ENCODE data around the gene PKP4. TPM values are rescaled to one million over a fixed set of nuclear protein-coding genes. Genes with fewer than 3 reads are reported as not detected.

The PKP4 gene
- total and polyA plus RNA-seq, 7 donors = 14.4 to 41.3 (median 27.5) TPM

- Histone ChIP-seq H3K36me3 (no peaks in the 10 kb centered on the region), H3K9me3 (no peaks in the 10 kb centered on the region), H3K4me3 (no peak overlapping the region), H3K4me1 (no peaks in the 10 kb centered on the region), H3K27ac (no peak overlapping the region), H3K27me3 (no peaks in the 10 kb centered on the region)
- WGBS, 2 donors = 84 to 93% methylated on average over 6 of the region's 6 CpGs
- TF ChIP-seq CTCF (IDR thresholded peaks at IDR 0.05) = no peak
- no peak for TF ChIP-seq EP300 (IDR thresholded peaks at IDR 0.05)
- no peak for TF ChIP-seq POLR2AphosphoS5 (IDR thresholded peaks at IDR 0.05)
- TF ChIP-seq POLR2A (IDR thresholded peaks at IDR 0.05) = no peak
- intact Hi-C loops (cut with DNase I) = no loop called here
- DNase-seq = no peak
Observed at GRCh38 chr2:158651358-158652057, 194.8 kb downstream of the PKP4 start.

GRCh38 chr2:158655628-158656027 lies 198.9 kb downstream of the PKP4 start:
- TF ChIP-seq POLR2A (IDR thresholded peaks at IDR 0.05) (no peak), CTCF (IDR thresholded peaks at IDR 0.05) (no peak), EP300 (IDR thresholded peaks at IDR 0.05) (no peak), POLR2AphosphoS5 (IDR thresholded peaks at IDR 0.05) (no peak)

GRCh38 chr2:158656492-158657229 lies 199.9 kb downstream of the PKP4 start:
- Histone ChIP-seq H3K36me3 (peaks cover 0 to 7% (median 0%) of the 10 kb centered on the region in 4 donors), H3K4me1 (no peaks in the 10 kb centered on the region), H3K9me3 (no peaks in the 10 kb centered on the region), H3K4me3 (no peak overlapping the region), H3K27ac (no peak overlapping the region), H3K27me3 (no peaks in the 10 kb centered on the region)
- intact Hi-C loops (cut with DNase I) = no loop called here
- 83 to 92% methylated on average over 10 of the region's 10 CpGs for WGBS, 2 donors
- DNase-seq = no peak
- TF ChIP-seq EP300 (IDR thresholded peaks at IDR 0.05) = no peak
- no peak for TF ChIP-seq POLR2AphosphoS5 (IDR thresholded peaks at IDR 0.05)
- no peak for TF ChIP-seq CTCF (IDR thresholded peaks at IDR 0.05)
- TF ChIP-seq POLR2A (IDR thresholded peaks at IDR 0.05) = no peak

More at GRCh38 chr2:158655628-158656027, 198.9 kb downstream of the PKP4 start:
- intact Hi-C loops (cut with DNase I) = no loop called here
- WGBS, 2 donors = 63 to 75% methylated on average over 3 of the region's 3 CpGs
- no peak for DNase-seq
- no peaks in the 10 kb centered on the region for H3K27me3 ChIP-seq
- no peak overlapping the region for H3K4me3 ChIP-seq
- no peaks in the 10 kb centered on the region for H3K4me1 ChIP-seq
- H3K9me3 ChIP-seq = no peaks in the 10 kb centered on the region
- no peak overlapping the region for H3K27ac ChIP-seq
- H3K36me3 ChIP-seq = no peaks in the 10 kb centered on the region

GRCh38 chr2:158658396-158658795 lies 201.6 kb downstream of the PKP4 start:
- Histone ChIP-seq H3K4me3 (no peak overlapping the region), H3K4me1 (no peaks in the 10 kb centered on the region), H3K27me3 (no peaks in the 10 kb centered on the region), H3K36me3 (peaks cover 0 to 24% (median 2%) of the 10 kb centered on the region in 4 donors), H3K27ac (no peak overlapping the region), H3K9me3 (no peaks in the 10 kb centered on the region)
- intact Hi-C loops (cut with DNase I) = no loop called here
- 89 to 94% methylated on average over 2 of the region's 2 CpGs for WGBS, 2 donors
- no peak for DNase-seq
- TF ChIP-seq POLR2AphosphoS5 (IDR thresholded peaks at IDR 0.05) (no peak), EP300 (IDR thresholded peaks at IDR 0.05) (no peak), CTCF (IDR thresholded peaks at IDR 0.05) (no peak), POLR2A (IDR thresholded peaks at IDR 0.05) (no peak)
